Measurements from ENCODE around the gene KDF1. TPM values are rescaled to one million over a fixed set of nuclear protein-coding genes. Genes with fewer than 3 reads are reported as not detected.
A peak's percentile ranks its signal among the peaks of the same experiment; 100 is the strongest.

Gene KDF1
- total and polyA plus RNA-seq, 2 of the 13 experiments (the other 11 are each of a cell fraction or from before 2014, with no cell fraction given) = 1.9 to 4.9 TPM

GRCh38 chr1:26907071-26907917, 53.0 kb downstream of the KDF1 start (continued):
- no peak for TF ChIP-seq ZNF619 (CRISPR knock-in tag; IDR thresholded peaks at IDR 0.05)
- TF ChIP-seq CBFB (CRISPR knock-in tag; IDR thresholded peaks at IDR 0.05) = no peak
- no peak for TF ChIP-seq SMAD9 (CRISPR knock-in tag; IDR thresholded peaks at IDR 0.05)
- no peak for TF ChIP-seq ZNF326 (CRISPR knock-in tag; IDR thresholded peaks at IDR 0.05; ENCODE audit: borderline replicate concordance)
- no peak for TF ChIP-seq GRHL1 (CRISPR knock-in tag; conservative IDR thresholded peaks at IDR 0.05)
- TF ChIP-seq PLRG1 (conservative IDR thresholded peaks at IDR 0.05) = no peak
- TF ChIP-seq ZNF737 (CRISPR knock-in tag; IDR thresholded peaks at IDR 0.05; ENCODE audit: borderline replicate concordance) = no peak
- no peak for TF ChIP-seq CEBPB (IDR thresholded peaks at IDR 0.05; ENCODE audit: borderline replicate concordance, low read depth, low read length)
- no peak for TF ChIP-seq ZNF34 (CRISPR knock-in tag; IDR thresholded peaks at IDR 0.05; ENCODE audit: borderline replicate concordance)
- TF ChIP-seq HIVEP1 (CRISPR knock-in tag; IDR thresholded peaks at IDR 0.05) = no peak
- TF ChIP-seq HOXA7 (CRISPR knock-in tag; IDR thresholded peaks at IDR 0.05) = no peak
- TF ChIP-seq ZNF609 (CRISPR knock-in tag; IDR thresholded peaks at IDR 0.05; ENCODE audit: borderline replicate concordance) = peak; percentile 27; the same call in 1 of the 2 replicates
- no peak for TF ChIP-seq ZNF652 (CRISPR knock-in tag; IDR thresholded peaks at IDR 0.05; ENCODE audit: borderline replicate concordance, low read depth)
- no peak for TF ChIP-seq ZFP36L2 (CRISPR knock-in tag; IDR thresholded peaks at IDR 0.05)
- TF ChIP-seq TBX2 (CRISPR knock-in tag; IDR thresholded peaks at IDR 0.05; ENCODE audit: borderline replicate concordance) = 0 out of 2 replicates have a peak, but pooled peaks have one; percentile 17
- no peak for TF ChIP-seq MYPOP (CRISPR knock-in tag; IDR thresholded peaks at IDR 0.05)
- peak; percentile 75 for TF ChIP-seq SAP130 (CRISPR knock-in tag; IDR thresholded peaks at IDR 0.05; ENCODE audit: low read depth)
- no peak for TF ChIP-seq ZBTB39 (CRISPR knock-in tag; IDR thresholded peaks at IDR 0.05)
- TF ChIP-seq ZNF431 (CRISPR knock-in tag; IDR thresholded peaks at IDR 0.05; ENCODE audit: borderline replicate concordance, low read depth) = no peak
- TF ChIP-seq ZNF776 (CRISPR knock-in tag; IDR thresholded peaks at IDR 0.05) = no peak
